Upper lobe of left lung (tissue), 4 donors: ENCODE measurements around the gene MAZ.

Source experiments
- EP300 ChIP-seq, 4 donors: sonication (generic); formaldehyde crosslinking; IDR thresholded peaks; one replicate each; pipeline ENCODE4 v1.5.1; 2017; ENCODE audit warnings: antibody characterized with exemption in 4 of 4, control low read depth in 2 of 4
- POLR2A ChIP-seq, 4 donors: fragments of 450-650 bp; IDR thresholded peaks; one replicate each; pipeline ENCODE4 v1.5.1; 2016 to 2017; ENCODE audit warnings: antibody characterized with exemption in 4 of 4, mild to moderate bottlenecking in 2 of 4
- POLR2AphosphoS5 ChIP-seq, 2 donors: sonication (generic); formaldehyde crosslinking; IDR thresholded peaks; one replicate each; pipeline ENCODE4 v1.5.1; 2017; ENCODE audit warnings: antibody characterized with exemption in 2 of 2
- TF ChIP-seq, protein P1 (sequence below), 6 experiments: fragments of 450-650 bp in 4 of 6; fragments of 200-600 bp in 2 of 6; sonication (generic) in 2 of 6; IDR thresholded peaks; one replicate each; pipeline ENCODE4 v1.5.1; 2016 to 2019; ENCODE audit warnings: antibody characterized with exemption in 6 of 6

DNA sequence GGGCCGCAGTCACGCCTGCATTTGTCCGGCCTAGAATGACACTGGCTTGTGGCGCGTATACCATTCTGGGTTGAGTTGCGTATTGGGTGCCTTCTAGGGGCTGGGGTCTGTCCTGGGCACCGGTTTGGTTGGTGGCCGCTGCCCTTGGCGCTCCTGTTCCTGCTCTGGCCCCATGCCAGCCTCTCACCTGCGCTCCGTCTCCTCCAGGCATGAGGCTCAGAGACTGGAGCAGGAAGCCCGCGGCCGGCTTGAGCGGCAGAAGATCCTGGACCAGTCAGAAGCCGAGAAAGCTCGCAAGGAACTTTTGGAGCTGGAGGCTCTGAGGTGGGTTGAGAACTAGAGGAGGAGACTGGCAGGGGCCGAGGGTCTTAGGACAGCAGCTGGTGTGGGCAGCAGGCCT lies 39.3 kb downstream of the MAZ start:
- TF ChIP-seq, protein P1, sequence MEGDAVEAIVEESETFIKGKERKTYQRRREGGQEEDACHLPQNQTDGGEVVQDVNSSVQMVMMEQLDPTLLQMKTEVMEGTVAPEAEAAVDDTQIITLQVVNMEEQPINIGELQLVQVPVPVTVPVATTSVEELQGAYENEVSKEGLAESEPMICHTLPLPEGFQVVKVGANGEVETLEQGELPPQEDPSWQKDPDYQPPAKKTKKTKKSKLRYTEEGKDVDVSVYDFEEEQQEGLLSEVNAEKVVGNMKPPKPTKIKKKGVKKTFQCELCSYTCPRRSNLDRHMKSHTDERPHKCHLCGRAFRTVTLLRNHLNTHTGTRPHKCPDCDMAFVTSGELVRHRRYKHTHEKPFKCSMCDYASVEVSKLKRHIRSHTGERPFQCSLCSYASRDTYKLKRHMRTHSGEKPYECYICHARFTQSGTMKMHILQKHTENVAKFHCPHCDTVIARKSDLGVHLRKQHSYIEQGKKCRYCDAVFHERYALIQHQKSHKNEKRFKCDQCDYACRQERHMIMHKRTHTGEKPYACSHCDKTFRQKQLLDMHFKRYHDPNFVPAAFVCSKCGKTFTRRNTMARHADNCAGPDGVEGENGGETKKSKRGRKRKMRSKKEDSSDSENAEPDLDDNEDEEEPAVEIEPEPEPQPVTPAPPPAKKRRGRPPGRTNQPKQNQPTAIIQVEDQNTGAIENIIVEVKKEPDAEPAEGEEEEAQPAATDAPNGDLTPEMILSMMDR (IDR thresholded peaks at IDR 0.05) = no peak
- TF ChIP-seq POLR2A (IDR thresholded peaks at IDR 0.05) = no peak
- TF ChIP-seq POLR2AphosphoS5 (IDR thresholded peaks at IDR 0.05) = no peak
- TF ChIP-seq EP300 (IDR thresholded peaks at IDR 0.05) = no peak
